Measurements from ENCODE around the gene MYEOV. TPM values are rescaled to one million over a fixed set of nuclear protein-coding genes. Genes with fewer than 3 reads are reported as not detected.

MYEOV gene
- total and polyA plus RNA-seq, 10 of the 15 experiments (the other 5 are each of a cell fraction or from before 2014, with no cell fraction given) = 0.05 to 0.40 (median 0.26) TPM; not detected in 3

GRCh38 chr11:69305885-69306540 is 12.1 kb downstream of the MYEOV start:
- no peak for FAIRE-seq
- intact Hi-C loops (cut with micrococcal nuclease; ENCODE audit: unreplicated experiment) = no loop called here
- no peak for DNase-seq (ENCODE audit: low read depth, low spot score)
- Histone ChIP-seq H2AFZ (ENCODE audit: control insufficient read depth, low read depth, low read length) (no peak overlapping the region), H3K4me1 (ENCODE audit: control insufficient read depth, insufficient read depth, low read length) (peaks cover 2% of the 10 kb centered on the region), H4K20me1 (ENCODE audit: control insufficient read depth, insufficient read depth) (no peaks in the 10 kb centered on the region), H3K79me2 (ENCODE audit: control insufficient read depth, insufficient read depth, low read length) (no peaks in the 10 kb centered on the region), H3K9ac (ENCODE audit: control insufficient read depth, insufficient read depth, low read length) (no peak overlapping the region), H3K36me3 (ENCODE audit: control insufficient read depth in 2 of 2, insufficient read depth in 2 of 2, low read length in 1 of 2) (no peaks in the 10 kb centered on the region), H3K4me2 (ENCODE audit: control insufficient read depth, insufficient read depth) (no peak overlapping the region), H3K4me3 (no peak overlapping the region), H3K27ac (ENCODE audit: control insufficient read depth, insufficient read depth) (no peak overlapping the region), H3K9me3 (replicated peaks; ENCODE audit: control insufficient read depth, insufficient read depth, low read length) (no peaks in the 10 kb centered on the region), H3K27me3 (replicated peaks in 1 of 2; ENCODE audit: control insufficient read depth in 2 of 2, insufficient read depth in 2 of 2, low read length in 1 of 2) (no peaks in the 10 kb centered on the region; a peak in 1 of 4 replicates)
- BruUV-seq (replicated peaks) = no TSS peak
- ChIA-PET RAD21 (ENCODE audit: unreplicated experiment) (interaction anchor here (0.6 kb wide), 1 partner anchor 9 kb away, joined by 3 read pairs; no protein-coding TSS in a partner anchor), SMC1A (ENCODE audit: uncharacterized antibody, unreplicated experiment) (interaction anchor here (1.0 kb wide), 1 partner anchor 76 kb away, joined by 3 read pairs; no protein-coding TSS in a partner anchor), CTCF (no interaction called here), POLR2A (interaction anchor here (0.7 kb wide), 1 partner anchor 499 kb away, joined by 3 read pairs; no protein-coding TSS in a partner anchor)
- in situ Hi-C loops (cut with MboI) = no loop called here
- TF ChIP-seq KAT2A (conservative IDR thresholded peaks at IDR 0.05; ENCODE audit: control insufficient read depth, low read depth, low read length) (no peak), POLR2AphosphoS2 (IDR thresholded peaks at IDR 0.05; ENCODE audit: low read depth, low read length) (no peak), IRF5 (IDR thresholded peaks at IDR 0.05; ENCODE audit: borderline replicate concordance) (no peak), ATF3 (IDR thresholded peaks at IDR 0.05; ENCODE audit: borderline replicate concordance, extremely low read depth, low read depth, low read length) (no peak), LARP7 (IDR thresholded peaks at IDR 0.05) (no peak), ELK1 (IDR thresholded peaks at IDR 0.05; ENCODE audit: low read depth, low read length) (no peak), BMI1 (IDR thresholded peaks at IDR 0.05; ENCODE audit: borderline replicate concordance) (no peak), POLR2A (IDR thresholded peaks at IDR 0.05; ENCODE audit: low read depth, low read length) (no peak), HDAC2 (IDR thresholded peaks at IDR 0.05) (no peak), POLR2AphosphoS5 (IDR thresholded peaks at IDR 0.05; ENCODE audit: low read length) (no peak), ZNF384 (IDR thresholded peaks at IDR 0.05; ENCODE audit: borderline replicate concordance, low read depth, low read length) (no peak), DPF2 (IDR thresholded peaks at IDR 0.05) (no peak), TAF1 (IDR thresholded peaks at IDR 0.05; ENCODE audit: borderline replicate concordance, low read depth, low read length) (no peak)
- no peak for ATAC-seq
- whole genome bisulfite sequencing (ENCODE audit: insufficient coverage, insufficient replicate concordance, low lambda C conversion rate, missing lambda C conversion rate) = 67% methylated on average over 11 of the region's 11 CpGs
